HFFc6 (cell line): ENCODE measurements around the gene ERICH3. TPM values are rescaled to one million over a fixed set of nuclear protein-coding genes. Genes with fewer than 3 reads are reported as not detected.
A peak's percentile ranks its signal among the peaks of the same experiment; 100 is the strongest.

ENCODE experiments used
- DNase-seq: peaks from one replicate; pipeline ENCODE4 v3.0.0-alpha.2; 2018
- H3K27ac Mint-ChIP-seq: 2 replicates; pipeline ENCODE4 v1.8.0; 2020; ENCODE audit warnings: mild to moderate bottlenecking, mixed read lengths
- H3K27me3 Mint-ChIP-seq: 2 replicates; pipeline ENCODE4 v1.8.0; 2021; ENCODE audit warnings: mild to moderate bottlenecking, moderate library complexity, mixed read lengths; ENCODE audit not compliant: insufficient read depth
- H3K36me3 Mint-ChIP-seq: 2 replicates; pipeline ENCODE4 v1.8.0; 2021; ENCODE audit warnings: low read depth, mixed read lengths
- H3K4me1 Mint-ChIP-seq: 2 replicates; pipeline ENCODE4 v1.8.0; 2020; ENCODE audit warnings: low read depth, mixed read lengths
- H3K4me3 Mint-ChIP-seq: 2 replicates; pipeline ENCODE4 v1.8.0; 2020; ENCODE audit warnings: mild to moderate bottlenecking, moderate library complexity, mixed read lengths
- H3K9me3 Mint-ChIP-seq: 2 replicates; pipeline ENCODE4 v1.8.0; 2020; ENCODE audit warnings: mild to moderate bottlenecking, mixed read lengths
- total RNA-seq, 6 experiments: library from RNA; stranded (reverse); fragmentation: NEBNext Ultra II Directional; extraction: Animal tissue kit (Norgen Biotek cat#: 25700); gene quantifications; 2 replicates in 1 of 6; 3 replicates in 5 of 6; pipeline ENCODE4 v1.2.3, GENCODE V29; 2021
- TF ChIP-seq, protein P1 (sequence below): fragments of 200-600 bp; sonication (generic); IDR thresholded peaks from 2 replicates; pipeline ENCODE4 v1.5.0; 2021; ENCODE audit warnings: antibody characterized with exemption, mild to moderate bottlenecking

Gene ERICH3
- total RNA-seq, 6 experiments from 2014 or later: not detected

DNA sequence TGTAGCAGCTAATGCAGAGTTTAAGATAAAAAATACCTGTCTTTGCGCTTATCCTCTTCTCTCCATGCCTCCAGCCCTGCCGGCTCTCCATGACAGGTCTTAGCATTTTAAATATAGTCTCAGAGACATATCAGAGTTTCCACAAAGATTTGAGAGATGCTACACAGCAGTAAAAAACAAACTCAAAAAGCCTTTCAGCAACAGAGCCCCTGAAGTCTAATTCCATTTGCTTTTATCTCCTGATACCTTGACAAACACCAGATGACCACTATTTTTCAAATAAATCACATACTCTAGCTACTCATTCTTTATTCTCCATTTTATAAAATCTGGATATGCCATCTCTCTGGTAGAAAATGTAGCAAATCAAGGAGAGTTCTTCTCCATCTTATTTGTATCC is 81.6 kb downstream of the ERICH3 start:
- TF ChIP-seq, protein P1, sequence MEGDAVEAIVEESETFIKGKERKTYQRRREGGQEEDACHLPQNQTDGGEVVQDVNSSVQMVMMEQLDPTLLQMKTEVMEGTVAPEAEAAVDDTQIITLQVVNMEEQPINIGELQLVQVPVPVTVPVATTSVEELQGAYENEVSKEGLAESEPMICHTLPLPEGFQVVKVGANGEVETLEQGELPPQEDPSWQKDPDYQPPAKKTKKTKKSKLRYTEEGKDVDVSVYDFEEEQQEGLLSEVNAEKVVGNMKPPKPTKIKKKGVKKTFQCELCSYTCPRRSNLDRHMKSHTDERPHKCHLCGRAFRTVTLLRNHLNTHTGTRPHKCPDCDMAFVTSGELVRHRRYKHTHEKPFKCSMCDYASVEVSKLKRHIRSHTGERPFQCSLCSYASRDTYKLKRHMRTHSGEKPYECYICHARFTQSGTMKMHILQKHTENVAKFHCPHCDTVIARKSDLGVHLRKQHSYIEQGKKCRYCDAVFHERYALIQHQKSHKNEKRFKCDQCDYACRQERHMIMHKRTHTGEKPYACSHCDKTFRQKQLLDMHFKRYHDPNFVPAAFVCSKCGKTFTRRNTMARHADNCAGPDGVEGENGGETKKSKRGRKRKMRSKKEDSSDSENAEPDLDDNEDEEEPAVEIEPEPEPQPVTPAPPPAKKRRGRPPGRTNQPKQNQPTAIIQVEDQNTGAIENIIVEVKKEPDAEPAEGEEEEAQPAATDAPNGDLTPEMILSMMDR: no peak
- Mint-ChIP-seq H3K9me3 (no peaks in the 10 kb centered on the region; the same call in 1 of the 2 replicates), H3K4me1 (no peaks in the 10 kb centered on the region), H3K27ac (no peak overlapping the region), H3K4me3 (no peak overlapping the region), H3K36me3 (no peaks in the 10 kb centered on the region), H3K27me3 (no peaks in the 10 kb centered on the region; the same call in 1 of the 2 replicates)
- DNase-seq: no peak

DNA sequence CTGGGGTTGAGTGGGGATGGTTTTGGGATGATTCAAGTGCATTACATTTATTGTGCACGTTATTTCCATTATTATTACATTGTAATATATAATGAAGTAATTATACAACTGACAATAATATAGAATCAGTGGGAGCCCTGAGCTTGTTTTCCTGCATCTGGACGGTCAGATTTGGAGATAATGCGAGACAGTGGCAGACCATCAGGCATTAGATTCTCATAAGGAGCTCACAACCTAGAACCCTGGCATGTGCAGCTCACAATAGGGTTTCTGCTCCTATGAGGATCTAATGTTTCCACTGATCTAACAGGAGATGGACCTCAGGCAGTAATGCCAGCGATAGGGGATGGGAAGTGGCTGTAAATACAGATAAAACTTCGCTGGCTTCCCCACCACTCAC is 83.3 kb downstream of the ERICH3 start:
- H3K9me3 Mint-ChIP-seq: no peaks in the 10 kb centered on the region; the same call in 1 of the 2 replicates
- TF ChIP-seq, protein P1: no peak
- DNase-seq: no peak
- no peaks in the 10 kb centered on the region; the same call in 1 of the 2 replicates for H3K27me3 Mint-ChIP-seq
- no peak overlapping the region for H3K27ac Mint-ChIP-seq
- no peak overlapping the region for H3K4me3 Mint-ChIP-seq
- H3K36me3 Mint-ChIP-seq: no peaks in the 10 kb centered on the region
- no peaks in the 10 kb centered on the region for H3K4me1 Mint-ChIP-seq

DNA sequence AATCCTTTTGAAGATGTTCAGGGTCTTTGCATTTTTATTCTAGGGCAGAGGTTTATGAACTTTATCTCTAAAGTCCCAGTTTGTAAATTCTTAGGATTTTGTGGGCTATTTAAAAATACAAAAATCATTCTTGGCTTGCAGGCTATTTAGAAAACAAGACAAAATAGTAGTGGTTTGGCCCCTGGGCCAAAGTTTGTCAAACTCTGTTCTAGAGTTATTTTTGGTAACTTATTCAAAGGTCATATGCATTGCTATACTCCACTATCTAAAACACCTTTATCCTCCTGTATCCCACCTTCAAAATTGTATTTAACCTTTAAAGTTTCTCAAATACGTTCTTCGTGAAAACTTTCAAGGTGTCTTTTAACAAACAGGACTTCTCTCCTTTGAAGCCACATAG is 85.7 kb downstream of the ERICH3 start:
- no peak overlapping the region for H3K4me3 Mint-ChIP-seq
- DNase-seq: no peak
- no peaks in the 10 kb centered on the region; the same call in 1 of the 2 replicates for H3K27me3 Mint-ChIP-seq
- no peak overlapping the region for H3K27ac Mint-ChIP-seq
- TF ChIP-seq, protein P1: no peak
- H3K36me3 Mint-ChIP-seq: no peaks in the 10 kb centered on the region
- 0 out of 2 replicates have a peak, but pooled peaks cover 9% of the 10 kb centered on the region for H3K4me1 Mint-ChIP-seq
- H3K9me3 Mint-ChIP-seq: no peaks in the 10 kb centered on the region

DNA sequence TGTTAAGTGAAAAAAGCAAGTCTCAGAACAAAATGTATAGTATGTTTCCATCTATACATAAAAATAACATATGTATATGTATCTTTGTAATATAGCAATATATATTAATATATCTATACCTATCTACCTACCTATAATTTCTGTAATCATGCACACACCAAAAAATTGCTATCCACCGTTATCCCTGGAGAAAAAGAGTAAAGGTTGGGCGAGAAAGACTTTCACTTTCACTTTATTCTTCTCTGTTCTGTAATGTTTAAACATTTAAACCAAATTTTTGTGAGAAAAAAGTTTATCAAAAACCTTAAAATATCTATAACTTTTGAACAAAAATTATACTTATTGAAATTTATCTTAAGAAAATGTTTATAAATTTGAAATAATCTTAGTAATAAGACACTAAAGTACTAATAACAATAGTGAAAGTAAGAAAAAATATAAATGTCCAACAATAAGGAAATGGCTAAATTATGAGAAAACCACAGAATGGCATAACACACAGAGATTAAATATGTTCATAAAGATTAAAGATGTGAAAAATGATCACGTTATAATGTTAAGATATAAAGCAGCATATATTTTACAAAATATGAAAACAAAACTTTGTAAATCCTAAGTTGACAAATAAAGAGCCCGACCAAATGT is 87.2 kb downstream of the ERICH3 start:
- Mint-ChIP-seq H3K9me3 (no peaks in the 10 kb centered on the region), H3K4me1 (0 out of 2 replicates have a peak, but pooled peaks cover 9% of the 10 kb centered on the region), H3K4me3 (peak overlapping the region; percentile 79), H3K27ac (no peak overlapping the region), H3K36me3 (no peaks in the 10 kb centered on the region), H3K27me3 (no peaks in the 10 kb centered on the region)
- DNase-seq: no peak
- TF ChIP-seq, protein P1: no peak

DNA sequence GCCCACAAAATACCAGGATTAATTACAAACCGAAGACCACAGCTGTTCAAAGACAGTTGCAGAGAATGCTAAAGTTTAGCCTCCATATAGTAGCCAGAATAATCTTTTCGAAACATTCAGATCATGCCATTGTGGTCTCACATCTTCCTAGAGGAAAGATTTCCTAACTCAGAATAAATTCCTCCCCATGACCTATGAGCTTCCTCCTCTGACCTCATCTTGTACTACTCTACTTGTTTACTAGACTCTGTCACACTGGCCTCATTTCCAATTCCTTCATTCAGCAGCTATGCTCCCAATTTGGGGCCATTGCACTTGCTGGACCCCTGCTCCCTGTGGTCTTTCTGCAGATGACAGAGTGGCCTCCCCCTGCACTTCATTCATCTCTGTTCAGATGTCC is 89.4 kb downstream of the ERICH3 start:
- TF ChIP-seq, protein P1: no peak
- Mint-ChIP-seq H3K36me3 (no peaks in the 10 kb centered on the region), H3K9me3 (no peaks in the 10 kb centered on the region), H3K4me1 (0 out of 2 replicates have a peak, but pooled peaks cover 9% of the 10 kb centered on the region), H3K4me3 (no peak overlapping the region), H3K27me3 (no peaks in the 10 kb centered on the region), H3K27ac (no peak overlapping the region)
- no peak for DNase-seq
